NCI-H1105 treated with DMSO at 0.1 percent for 48 hours (cell line): Measurements from ENCODE around the gene CADPS.

ENCODE experiments used
- DNase-seq: peaks from one replicate; lab custom pipeline; 2025; lab: John Stamatoyannopoulos, UW

CADPS gene

DNA sequence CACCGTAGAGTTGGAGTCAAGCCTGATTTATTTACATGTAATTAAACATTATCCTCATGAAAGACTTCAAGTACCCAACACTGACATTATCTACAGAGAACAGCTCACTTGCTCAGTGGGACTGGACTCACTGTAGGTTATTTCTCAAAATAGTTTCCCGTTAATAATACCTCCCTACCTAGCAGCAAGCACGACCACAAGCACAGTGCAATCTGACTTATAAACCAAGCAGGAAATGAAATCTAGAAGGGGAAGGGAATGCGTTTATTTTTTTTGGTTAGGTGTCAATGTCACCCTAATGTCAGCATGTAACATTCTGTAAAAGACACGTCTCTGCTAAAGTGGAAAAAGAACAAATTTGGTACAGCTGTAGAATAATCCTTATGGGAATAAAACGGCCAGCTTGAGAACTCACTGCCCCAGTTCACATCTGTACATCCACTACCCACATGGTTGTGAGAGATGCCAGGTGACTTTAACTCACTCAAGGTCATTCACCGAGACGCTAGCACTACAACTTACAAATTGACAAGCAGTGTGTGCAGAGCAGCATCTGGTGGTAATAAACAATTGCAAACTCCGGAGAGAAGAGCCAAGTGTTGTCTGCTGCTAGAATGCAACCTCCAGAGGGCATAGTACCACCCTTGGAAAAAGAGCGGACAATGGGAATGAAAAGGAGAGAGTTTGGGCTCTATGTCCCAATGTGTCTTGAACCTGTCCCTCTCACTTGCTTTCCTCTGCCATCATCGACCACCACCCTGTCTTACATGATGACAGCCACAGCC lies 242.5 kb downstream of the CADPS start:
- no peak for DNase-seq

GRCh38 chr3:62631488-62631887 lies 243.7 kb downstream of the CADPS start:
- no peak for DNase-seq

DNA sequence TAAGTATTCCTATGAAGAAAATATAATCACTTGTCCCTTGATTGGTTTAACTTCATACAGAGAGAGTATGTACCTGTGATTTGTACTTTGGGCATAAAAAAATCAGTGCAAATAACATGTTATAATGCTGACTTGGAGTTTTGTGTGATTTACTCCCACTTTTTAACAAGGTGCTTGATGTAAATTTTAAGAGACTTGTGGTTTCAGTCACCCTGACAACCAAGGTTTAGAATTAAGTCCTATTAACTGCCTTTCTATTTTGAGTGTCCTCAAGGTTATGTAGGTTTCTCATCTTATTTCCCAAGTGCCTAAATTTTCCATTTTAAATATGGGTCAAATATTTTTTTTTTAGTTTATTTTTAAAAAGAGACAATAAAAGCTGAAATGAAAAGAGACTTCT lies 244.6 kb downstream of the CADPS start:
- DNase-seq = no peak

DNA sequence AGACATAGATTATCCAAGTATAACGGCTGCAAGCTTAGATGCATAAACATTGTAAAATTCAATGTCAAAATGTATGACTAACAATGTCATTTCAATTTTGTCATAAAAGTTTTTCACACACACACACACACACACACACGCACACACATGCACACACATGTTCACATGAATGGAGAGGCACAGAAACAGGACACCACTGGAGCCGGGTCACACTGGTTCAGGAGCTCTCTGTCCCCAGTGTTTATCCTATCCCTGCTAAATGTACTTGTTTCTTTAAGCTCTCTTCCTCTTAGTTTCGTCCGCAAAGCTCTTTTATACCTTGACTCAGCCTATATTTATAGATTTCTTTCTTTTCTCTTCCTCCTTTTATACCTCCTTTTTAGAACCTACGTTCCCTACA lies 249.9 kb downstream of the CADPS start:
- no peak for DNase-seq

DNA sequence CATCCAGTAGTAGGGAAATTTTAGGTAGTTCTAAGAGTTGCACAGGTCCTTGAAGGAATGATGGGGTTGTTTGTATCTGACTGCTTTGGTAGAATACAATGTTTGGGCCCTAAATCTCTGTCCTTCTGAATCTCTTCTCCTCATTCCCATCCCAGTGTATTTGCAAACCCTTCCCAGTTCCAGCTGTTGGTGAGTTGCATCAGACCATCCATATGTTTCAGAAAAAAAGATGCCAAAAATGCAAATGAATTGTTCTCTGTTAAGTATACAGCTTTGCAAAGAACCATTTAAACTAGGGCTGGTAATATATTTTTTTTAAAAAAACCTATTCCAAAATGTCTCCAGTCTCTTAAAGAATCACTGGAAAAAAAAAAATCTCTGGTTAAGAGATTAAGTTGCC lies 251.0 kb downstream of the CADPS start:
- DNase-seq = no peak

GRCh38 chr3:62622553-62623174 lies 252.6 kb downstream of the CADPS start:
- peak; percentile 31 for DNase-seq

DNA sequence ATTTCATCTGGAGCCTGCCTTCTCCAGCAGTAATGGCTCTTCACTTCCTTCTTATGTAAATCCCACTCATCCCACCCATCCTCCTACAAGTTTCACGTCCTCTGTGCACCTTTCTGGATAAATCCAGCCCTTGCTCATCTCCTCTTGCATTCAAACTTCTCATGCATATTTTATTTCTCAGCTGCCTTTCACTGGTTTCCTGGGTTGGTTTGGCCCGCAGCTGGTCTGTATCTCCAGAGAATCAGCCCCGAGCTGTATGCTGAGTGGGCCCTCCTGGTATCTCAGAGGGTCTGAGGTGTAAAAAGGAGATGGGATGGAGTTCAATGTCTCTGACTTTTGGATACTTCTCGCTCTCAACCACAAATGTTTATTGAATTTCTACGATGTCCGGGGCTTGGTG lies 253.3 kb downstream of the CADPS start:
- no peak for DNase-seq

- DNase-seq = no peak
Observed at GRCh38 chr3:62621176-62621575, 254.0 kb downstream of the CADPS start.

GRCh38 chr3:62615258-62615849 lies 259.9 kb downstream of the CADPS start:
- no peak for DNase-seq

DNA sequence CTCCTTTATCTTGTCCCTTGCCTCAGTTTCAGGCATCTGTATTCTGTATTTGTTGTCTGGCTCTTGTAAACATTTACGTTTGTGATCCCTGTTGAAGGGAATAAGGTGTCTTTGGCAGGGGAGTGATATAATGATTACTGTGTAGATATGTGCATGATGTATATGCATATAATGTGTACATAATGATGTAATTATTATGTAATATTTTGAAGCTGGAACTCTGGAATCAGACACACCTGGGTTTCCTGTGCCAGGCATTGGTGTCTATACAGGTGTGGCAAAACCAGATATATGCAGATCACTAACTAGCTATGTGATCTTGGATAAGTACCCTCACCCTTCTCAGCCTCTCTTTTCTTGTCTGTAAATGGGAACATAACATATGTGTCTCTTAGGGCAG lies 260.7 kb downstream of the CADPS start:
- DNase-seq = no peak

- DNase-seq = no peak
Observed at GRCh38 chr3:62611541-62612240, 263.5 kb downstream of the CADPS start.

GRCh38 chr3:62607287-62608029 lies 267.8 kb downstream of the CADPS start:
- no peak for DNase-seq

DNA sequence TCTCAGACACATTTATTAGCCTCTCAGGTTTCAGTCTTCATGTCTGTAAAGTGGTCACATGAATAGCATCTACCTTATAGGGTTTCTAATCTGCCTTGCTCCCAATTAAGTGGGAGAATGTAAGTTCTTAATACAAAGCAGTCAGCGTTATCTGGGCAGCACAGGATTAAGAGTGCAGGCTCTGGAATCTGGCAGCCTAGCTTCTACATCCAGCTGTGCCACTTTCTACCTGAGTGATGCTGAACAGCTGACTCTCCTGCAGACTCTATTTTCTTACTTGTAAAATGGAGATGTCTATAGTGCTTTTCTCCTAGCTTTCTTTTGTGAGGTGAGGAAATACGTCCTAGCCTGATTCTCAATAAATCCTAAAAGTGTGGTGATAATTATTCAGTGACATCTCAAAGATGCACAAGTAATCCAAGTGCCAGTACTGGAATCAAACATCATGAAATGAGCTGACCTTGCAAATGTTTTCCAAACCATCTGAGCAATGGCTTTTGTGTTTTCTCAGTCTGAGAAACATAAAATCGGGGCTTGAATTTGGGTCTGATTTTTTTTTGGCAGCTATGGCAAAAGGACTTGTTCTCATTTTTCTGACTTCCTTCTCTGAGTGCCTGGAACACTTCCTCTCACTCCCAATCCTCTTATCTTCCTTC lies 269.7 kb downstream of the CADPS start:
- DNase-seq = no peak

- DNase-seq = peak; percentile 11
Observed at GRCh38 chr3:62604751-62605351, 270.4 kb downstream of the CADPS start.

DNA sequence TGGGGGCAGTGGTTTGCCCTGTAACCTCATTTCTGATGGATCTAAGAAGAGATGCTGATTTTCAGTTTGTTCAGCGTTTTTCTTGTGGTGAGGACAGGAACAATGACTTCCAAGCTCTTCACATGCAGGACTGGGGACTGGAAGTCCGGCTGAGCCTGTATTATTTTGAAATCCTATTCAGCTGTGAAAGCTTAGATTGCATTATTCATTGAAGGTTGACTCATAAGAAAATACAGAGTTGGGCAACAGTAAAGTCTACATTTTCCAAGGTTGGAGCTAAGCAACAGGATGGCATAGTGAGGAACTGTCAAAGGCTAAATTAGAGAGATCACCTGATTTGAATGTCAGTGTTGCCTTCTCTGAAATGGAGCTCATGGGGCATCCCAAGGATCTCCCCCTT lies 270.9 kb downstream of the CADPS start:
- no peak for DNase-seq

GRCh38 chr3:62602987-62603386 lies 272.2 kb downstream of the CADPS start:
- no peak for DNase-seq

DNA sequence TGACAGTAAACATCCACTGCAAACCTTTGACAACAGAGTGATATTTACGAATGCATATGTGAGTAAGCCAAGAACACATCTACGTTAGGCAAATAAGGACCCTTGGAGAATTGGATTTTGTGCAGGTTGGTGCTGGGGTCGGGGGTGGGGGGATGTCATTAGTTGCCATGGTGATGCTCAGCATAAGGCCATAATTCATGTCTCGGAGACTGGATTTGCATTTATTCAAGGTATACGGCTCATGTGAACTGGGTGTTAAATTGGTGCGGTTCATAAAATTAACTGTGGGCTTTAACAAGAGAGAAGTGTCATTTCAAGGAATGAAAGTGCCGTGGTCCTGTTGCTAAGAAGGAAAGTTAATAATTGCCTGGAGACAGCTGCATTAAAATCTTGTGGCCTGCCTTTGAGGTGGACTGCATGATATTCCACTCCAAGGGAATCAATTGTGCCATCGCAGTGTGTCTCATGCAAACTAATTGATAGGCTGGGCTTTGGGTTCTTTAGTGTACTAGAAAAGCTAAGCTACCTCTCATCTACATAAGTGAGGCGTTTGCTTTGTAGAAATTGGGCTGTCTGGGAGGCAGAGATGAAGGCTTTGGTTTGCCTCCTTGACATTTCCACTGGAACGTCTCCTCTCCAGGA lies 273.0 kb downstream of the CADPS start:
- DNase-seq = no peak

DNA sequence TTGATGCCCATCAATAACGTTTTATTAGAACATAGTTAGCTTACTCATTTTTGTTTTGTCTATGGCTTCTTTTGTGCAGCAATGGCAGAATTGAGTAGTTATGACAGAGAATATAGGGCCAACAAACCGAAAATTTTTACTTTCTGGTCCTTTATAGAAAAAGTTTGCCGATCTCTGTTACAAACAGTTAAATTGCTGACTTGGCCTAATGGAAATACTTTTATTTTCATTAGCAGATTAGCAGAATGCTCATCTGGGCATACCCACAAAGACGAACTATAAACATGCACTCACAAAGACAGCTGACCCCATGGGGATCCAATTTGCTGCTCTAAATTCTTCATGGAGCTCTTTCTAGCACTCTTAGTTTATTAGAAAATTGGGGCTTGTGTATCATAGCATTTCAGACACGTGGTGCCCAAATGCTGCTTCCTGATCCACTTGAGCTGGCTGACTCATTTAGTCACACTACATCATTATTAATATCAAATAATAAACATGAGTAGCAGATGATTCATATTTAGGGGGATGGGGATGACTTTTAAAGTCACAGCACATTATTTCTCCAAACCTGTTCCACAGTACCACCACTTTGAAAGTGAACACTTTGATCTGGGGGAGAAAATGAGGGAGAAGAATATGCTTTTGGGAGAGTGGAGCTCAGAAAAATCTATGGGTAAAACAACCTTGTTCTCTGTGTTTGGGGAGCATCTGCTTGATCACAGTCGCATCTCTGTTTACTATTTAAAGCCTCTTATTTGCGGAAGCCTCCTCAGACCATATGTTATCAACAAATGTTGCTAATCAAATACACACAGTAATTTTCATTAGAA lies 273.8 kb downstream of the CADPS start:
- no peak for DNase-seq

- DNase-seq = peak; percentile 8
Observed at GRCh38 chr3:62600033-62600432, 275.2 kb downstream of the CADPS start.

DNA sequence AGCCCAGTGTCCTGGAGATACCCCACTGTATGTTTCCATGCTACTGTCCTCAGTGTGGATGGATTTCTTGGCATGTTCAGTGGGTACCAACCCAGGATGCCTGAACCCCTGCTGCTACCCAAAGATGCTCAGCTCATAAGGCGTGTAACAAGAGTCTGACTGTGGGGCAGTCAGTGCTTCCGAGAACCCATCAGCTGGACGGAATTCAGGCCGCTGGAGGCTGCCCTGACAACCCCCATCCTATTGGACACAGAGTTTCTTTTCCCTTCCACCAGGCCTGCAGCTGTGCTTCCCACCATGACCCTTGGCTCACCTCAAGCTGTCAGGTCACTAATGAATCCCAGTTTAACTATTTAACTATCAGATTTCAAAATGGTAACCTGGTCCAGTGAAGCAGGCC lies 277.7 kb downstream of the CADPS start:
- no peak for DNase-seq
